ENCODE data around the gene GARIN5B.
"Not testable (repeated sequence)": the region's sequence is repeated elsewhere in the genome, so short reads cannot be mapped to it uniquely, and the experiment has no call there.

Gene GARIN5B

DNA sequence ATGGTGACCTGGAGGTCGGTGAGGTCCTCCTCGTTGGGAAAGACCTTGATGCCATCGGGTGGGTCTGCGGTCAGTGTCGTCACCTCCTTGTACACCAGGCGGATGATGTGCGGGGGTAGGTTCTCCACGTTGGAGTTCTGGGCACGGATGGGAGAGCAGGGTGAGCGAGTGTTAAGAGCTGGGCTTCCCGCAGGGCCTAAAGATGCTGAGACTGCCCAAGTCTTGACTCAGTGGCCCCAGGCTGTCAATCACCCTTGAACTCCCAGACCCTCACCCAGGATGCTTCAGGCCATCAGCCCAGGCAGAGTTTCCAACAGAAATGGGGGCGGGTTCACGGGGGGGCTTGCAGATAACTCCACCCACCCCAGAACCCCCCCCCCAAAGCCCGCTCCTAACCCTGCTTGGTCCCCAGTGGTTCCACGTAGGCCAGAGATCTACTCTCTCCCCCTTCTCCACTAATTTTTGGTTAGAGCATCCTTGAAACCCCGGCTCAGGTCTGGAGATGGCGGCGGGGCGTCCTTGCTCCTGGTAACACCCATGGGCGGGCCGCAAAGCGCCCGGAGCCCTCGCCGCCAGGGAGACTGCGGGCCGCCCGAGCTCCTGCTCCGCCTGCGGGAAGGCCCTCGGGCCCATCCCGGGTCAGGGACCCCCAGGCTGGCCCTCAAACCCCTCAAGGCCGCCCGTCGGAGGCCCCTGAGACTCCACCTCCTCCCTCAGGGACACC lies 43.9 kb upstream of the GARIN5B start:
- Histone ChIP-seq H3K36me3 (peaks cover 16 to 41% (median 36%) of the 10 kb centered on the region in 3 donors), H3K9me3 (no peaks in the 10 kb centered on the region), H3K4me1 (peaks cover 8 to 24% (median 16%) of the 10 kb centered on the region in 4 donors), H3K4me3 (peak overlapping the region; percentile 72 to 92), H3K27ac (peak overlapping the region; percentile 97), H3K27me3 (no peaks in the 10 kb centered on the region)
- intact Hi-C loops (cut with DNase I; ENCODE audit: low total_unique reads), result loop anchor here (10.0 kb wide), 1 partner anchor 228 kb away; no protein-coding TSS in a partner anchor
- peak in 1 of 2 donors; percentile 69 for DNase-seq
- TF ChIP-seq CTCF (IDR thresholded peaks at IDR 0.05), result no peak

DNA sequence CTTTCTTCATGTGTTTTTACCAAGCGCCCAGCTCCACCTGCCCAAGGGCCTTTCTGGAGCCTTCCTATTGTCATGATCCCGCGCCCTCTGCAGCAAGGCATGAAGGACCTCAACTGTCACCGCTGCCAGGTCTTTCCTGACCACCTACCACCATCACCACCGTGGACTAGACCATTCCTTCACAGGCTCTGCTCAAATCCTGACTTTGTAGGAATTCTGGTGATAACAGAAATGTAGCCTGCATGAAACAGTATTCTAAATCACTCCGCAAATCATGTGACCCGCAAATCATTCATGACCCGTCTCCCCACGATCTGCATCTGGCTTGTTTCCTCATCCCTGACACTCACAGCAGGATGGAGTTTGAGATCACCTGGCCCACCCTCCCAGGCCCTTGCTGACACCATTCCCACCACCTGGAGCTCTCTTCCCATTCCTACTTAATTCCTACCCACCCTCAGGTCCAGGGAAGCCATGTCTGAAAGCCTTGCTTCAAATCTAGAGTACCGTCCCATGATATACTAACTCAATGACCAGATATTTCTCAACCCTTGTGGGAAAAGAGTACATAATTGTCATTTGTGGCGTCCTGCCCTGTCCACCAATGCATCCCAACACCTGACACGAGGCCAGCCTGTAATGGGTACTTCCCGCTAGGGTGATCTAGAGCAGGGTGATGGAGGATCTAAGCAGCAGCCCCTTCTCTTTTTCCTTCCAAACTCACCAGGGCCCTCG lies 43.2 kb upstream of the GARIN5B start:
- Histone ChIP-seq H3K4me1 (peaks cover 8 to 24% (median 16%) of the 10 kb centered on the region in 4 donors), H3K4me3 (peak overlapping the region; percentile 72 to 92), H3K9me3 (no peaks in the 10 kb centered on the region), H3K36me3 (peaks cover 16 to 48% (median 44%) of the 10 kb centered on the region in 3 donors), H3K27me3 (no peaks in the 10 kb centered on the region), H3K27ac (peak overlapping the region in 1 of 2 donors; percentile 97)
- no peak for DNase-seq
- intact Hi-C loops (cut with DNase I; ENCODE audit: low total_unique reads), result loop anchor here (10.0 kb wide), 1 partner anchor 229 kb away; no protein-coding TSS in a partner anchor
- TF ChIP-seq CTCF (IDR thresholded peaks at IDR 0.05), result no peak

DNA sequence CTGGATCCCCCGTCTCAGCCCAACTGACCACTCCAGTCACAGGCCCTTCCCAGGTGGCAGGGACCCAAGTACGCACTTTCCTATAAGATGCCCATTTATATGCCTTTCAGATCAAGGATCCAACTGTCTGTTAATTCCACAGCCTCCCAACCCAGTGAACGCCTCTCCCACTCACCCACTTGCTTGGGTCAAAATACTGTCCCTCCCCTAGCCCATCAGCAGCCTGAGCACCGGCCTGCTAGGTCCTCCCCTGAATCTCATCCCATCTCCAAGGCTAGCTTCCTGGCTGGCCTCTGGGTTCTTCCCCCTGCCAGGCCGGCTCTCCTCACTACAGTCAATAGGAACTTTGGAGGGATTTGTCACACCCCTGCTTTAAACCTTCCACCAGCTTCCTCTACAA lies 42.6 kb upstream of the GARIN5B start:
- no peak for DNase-seq
- Histone ChIP-seq H3K27me3 (no peaks in the 10 kb centered on the region), H3K36me3 (peaks cover 16 to 54% (median 50%) of the 10 kb centered on the region in 3 donors), H3K9me3 (no peaks in the 10 kb centered on the region), H3K27ac (no peak overlapping the region), H3K4me3 (no peak overlapping the region), H3K4me1 (peaks cover 8 to 24% (median 17%) of the 10 kb centered on the region in 4 donors)
- intact Hi-C loops (cut with DNase I; ENCODE audit: low total_unique reads), result loop anchor here (10.0 kb wide), 1 partner anchor 229 kb away; no protein-coding TSS in a partner anchor
- no peak for TF ChIP-seq CTCF (IDR thresholded peaks at IDR 0.05)

- no peak for TF ChIP-seq CTCF (IDR thresholded peaks at IDR 0.05)
- Histone ChIP-seq H3K4me1 (peaks cover 8 to 24% (median 15%) of the 10 kb centered on the region in 4 donors), H3K36me3 (peaks cover 16 to 59% (median 52%) of the 10 kb centered on the region in 3 donors), H3K27ac (no peak overlapping the region), H3K27me3 (no peaks in the 10 kb centered on the region), H3K4me3 (no peak overlapping the region), H3K9me3 (no peaks in the 10 kb centered on the region)
- intact Hi-C loops (cut with DNase I; ENCODE audit: low total_unique reads), result loop anchor here (10.0 kb wide), 1 partner anchor 232 kb away; no protein-coding TSS in a partner anchor
- DNase-seq, result no peak
Observed at GRCh38 chr19:55402509-55402908, 39.4 kb upstream of the GARIN5B start.

- H3K9me3 ChIP-seq, H3K27me3 ChIP-seq, H3K27ac ChIP-seq, H3K4me3 ChIP-seq, DNase-seq: not testable (repeated sequence)
- Histone ChIP-seq H3K36me3 (peaks cover 16 to 59% (median 52%) of the 10 kb centered on the region in 3 donors), H3K4me1 (peaks cover 4 to 13% (median 8%) of the 10 kb centered on the region in 4 donors)
- intact Hi-C loops (cut with DNase I; ENCODE audit: low total_unique reads), result loop anchor here (10.0 kb wide), 1 partner anchor 233 kb away; no protein-coding TSS in a partner anchor
Observed at GRCh38 chr19:55401390-55401789, 38.3 kb upstream of the GARIN5B start.
